Neural cell (in vitro differentiated cells): Measurements from ENCODE around the gene HOXC11.

ENCODE experiments used
- EZH2 ChIP-seq: fragments of 200-600, 300-800 bp; shearing (Covaris generic), sonication (generic); IDR thresholded peaks from 2 replicates; pipeline ENCODE4 v1.6.1; 2014; ENCODE audit warnings: antibody characterized with exemption, low read length, borderline replicate concordance, mild to moderate bottlenecking; ENCODE audit not compliant: insufficient read depth, poor library complexity, severe bottlenecking
- POLR2AphosphoS5 ChIP-seq: IDR thresholded peaks from 2 replicates; pipeline ENCODE4 v1.6.1; 2012
- TF ChIP-seq, protein P1 (sequence below): fragments of 450-650 bp; IDR thresholded peaks from 2 replicates; pipeline ENCODE4 v1.5.1; 2014; ENCODE audit warnings: antibody characterized with exemption, mild to moderate bottlenecking, moderate library complexity; ENCODE audit not compliant: poor library complexity, severe bottlenecking

DNA sequence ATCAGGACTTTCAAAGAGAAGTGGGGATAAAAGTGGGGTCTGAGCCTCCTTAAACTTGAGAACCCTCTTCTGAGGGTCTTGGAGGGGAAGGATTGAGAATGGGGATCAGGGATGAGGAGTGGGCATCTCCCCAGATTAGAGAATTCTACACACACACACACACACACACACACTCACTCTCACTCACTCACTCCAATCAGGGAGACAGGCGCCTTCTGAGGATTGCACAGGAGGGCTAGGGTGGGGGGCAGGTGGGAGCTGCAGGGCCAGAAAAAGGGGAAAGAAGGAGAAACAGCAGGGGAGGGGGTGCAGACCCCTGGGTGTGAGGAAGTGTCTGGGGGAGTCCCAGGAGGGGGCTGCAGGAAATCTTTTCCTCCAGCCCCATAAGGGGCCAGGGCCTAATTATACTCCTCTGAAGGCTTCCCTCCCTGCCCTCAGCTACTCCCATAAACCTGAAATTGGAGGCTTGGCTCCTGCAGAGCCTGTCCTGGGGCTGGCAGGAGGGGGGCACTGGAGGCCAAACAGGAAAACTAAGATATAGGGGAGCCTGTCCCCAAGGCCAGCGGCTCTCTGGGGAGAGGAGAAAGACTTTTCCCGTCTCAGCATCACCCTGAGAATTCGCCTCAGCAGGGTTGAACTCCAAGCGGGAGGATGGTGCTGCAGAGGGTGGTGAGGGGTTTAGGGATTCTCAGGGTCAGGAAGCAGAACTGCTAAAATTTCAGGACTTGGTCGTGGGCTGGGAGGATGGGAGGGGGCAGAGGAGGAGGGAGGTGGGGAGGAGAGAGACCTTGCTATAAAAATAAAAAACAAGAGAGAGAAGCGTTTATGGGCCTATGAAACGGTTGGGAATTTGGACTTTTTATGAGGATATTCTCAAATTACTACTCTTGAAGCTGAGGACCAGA lies 28.6 kb downstream of the HOXC11 start:
- TF ChIP-seq EZH2 (no peak), POLR2AphosphoS5 (no peak)
- TF ChIP-seq, protein P1, sequence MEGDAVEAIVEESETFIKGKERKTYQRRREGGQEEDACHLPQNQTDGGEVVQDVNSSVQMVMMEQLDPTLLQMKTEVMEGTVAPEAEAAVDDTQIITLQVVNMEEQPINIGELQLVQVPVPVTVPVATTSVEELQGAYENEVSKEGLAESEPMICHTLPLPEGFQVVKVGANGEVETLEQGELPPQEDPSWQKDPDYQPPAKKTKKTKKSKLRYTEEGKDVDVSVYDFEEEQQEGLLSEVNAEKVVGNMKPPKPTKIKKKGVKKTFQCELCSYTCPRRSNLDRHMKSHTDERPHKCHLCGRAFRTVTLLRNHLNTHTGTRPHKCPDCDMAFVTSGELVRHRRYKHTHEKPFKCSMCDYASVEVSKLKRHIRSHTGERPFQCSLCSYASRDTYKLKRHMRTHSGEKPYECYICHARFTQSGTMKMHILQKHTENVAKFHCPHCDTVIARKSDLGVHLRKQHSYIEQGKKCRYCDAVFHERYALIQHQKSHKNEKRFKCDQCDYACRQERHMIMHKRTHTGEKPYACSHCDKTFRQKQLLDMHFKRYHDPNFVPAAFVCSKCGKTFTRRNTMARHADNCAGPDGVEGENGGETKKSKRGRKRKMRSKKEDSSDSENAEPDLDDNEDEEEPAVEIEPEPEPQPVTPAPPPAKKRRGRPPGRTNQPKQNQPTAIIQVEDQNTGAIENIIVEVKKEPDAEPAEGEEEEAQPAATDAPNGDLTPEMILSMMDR: no peak
